ENCODE results near the gene EGFL7. TPM values are rescaled to one million over a fixed set of nuclear protein-coding genes. Genes with fewer than 3 reads are reported as not detected.

The EGFL7 gene
- total and polyA plus RNA-seq, 10 of the 15 experiments (the other 5 are each of a cell fraction or from before 2014, with no cell fraction given), result 0.06 to 0.46 (median 0.19) TPM; not detected in 5

DNA sequence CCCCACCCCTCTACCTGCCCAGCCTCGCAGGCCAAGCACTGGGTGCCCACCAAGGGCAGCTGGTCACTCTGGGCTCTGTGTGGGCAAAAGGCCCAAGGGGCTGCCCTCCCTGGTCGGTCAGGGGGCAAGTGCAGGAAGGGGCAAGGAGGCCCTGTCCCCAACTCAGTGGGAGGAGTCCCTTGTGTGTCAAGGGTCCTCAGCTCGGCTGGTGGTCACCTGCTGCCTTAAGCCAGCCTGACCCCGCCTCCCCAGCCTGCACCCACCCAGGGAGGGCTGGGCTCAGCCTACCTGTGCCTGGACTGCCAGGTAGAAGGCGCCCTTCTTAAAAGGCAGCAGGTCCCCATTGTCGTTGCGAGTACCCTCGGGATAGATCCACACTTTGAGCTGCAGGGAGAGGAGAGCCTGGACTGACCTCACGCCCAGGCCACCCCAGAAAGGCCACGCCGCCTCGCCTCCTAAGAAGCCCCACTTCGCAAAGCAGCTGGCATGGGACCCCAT lies 13.6 kb downstream of the EGFL7 start:
- H3K27ac ChIP-seq (ENCODE audit: control insufficient read depth, insufficient read depth), result no peak overlapping the region
- TF ChIP-seq YBX1 (IDR thresholded peaks at IDR 0.05), result no peak
- no peak for TF ChIP-seq POU2F2 (IDR thresholded peaks at IDR 0.05; ENCODE audit: borderline replicate concordance, low read depth, low read length)
- no peak for TF ChIP-seq BRCA1 (IDR thresholded peaks at IDR 0.05; ENCODE audit: low read depth, low read length)
- TF ChIP-seq, protein P1, sequence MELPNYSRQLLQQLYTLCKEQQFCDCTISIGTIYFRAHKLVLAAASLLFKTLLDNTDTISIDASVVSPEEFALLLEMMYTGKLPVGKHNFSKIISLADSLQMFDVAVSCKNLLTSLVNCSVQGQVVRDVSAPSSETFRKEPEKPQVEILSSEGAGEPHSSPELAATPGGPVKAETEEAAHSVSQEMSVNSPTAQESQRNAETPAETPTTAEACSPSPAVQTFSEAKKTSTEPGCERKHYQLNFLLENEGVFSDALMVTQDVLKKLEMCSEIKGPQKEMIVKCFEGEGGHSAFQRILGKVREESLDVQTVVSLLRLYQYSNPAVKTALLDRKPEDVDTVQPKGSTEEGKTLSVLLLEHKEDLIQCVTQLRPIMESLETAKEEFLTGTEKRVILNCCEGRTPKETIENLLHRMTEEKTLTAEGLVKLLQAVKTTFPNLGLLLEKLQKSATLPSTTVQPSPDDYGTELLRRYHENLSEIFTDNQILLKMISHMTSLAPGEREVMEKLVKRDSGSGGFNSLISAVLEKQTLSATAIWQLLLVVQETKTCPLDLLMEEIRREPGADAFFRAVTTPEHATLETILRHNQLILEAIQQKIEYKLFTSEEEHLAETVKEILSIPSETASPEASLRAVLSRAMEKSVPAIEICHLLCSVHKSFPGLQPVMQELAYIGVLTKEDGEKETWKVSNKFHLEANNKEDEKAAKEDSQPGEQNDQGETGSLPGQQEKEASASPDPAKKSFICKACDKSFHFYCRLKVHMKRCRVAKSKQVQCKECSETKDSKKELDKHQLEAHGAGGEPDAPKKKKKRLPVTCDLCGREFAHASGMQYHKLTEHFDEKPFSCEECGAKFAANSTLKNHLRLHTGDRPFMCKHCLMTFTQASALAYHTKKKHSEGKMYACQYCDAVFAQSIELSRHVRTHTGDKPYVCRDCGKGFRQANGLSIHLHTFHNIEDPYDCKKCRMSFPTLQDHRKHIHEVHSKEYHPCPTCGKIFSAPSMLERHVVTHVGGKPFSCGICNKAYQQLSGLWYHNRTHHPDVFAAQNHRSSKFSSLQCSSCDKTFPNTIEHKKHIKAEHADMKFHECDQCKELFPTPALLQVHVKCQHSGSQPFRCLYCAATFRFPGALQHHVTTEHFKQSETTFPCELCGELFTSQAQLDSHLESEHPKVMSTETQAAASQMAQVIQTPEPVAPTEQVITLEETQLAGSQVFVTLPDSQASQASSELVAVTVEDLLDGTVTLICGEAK (IDR thresholded peaks at IDR 0.05; ENCODE audit: borderline replicate concordance), result no peak
- no peak for TF ChIP-seq SIN3A (IDR thresholded peaks at IDR 0.05; ENCODE audit: low read depth, low read length)
- TF ChIP-seq KAT2A (conservative IDR thresholded peaks at IDR 0.05; ENCODE audit: control insufficient read depth, low read depth, low read length), result no peak
- no peak overlapping the region for H2AFZ ChIP-seq (ENCODE audit: control insufficient read depth, low read depth, low read length)
- H3K4me2 ChIP-seq (ENCODE audit: control insufficient read depth, insufficient read depth), result no peak overlapping the region
- H3K36me3 ChIP-seq (ENCODE audit: control insufficient read depth in 2 of 2, insufficient read depth in 2 of 2, low read length in 1 of 2), result no peaks in the 10 kb centered on the region; a peak in 1 of 4 replicates
- intact Hi-C loops (cut with micrococcal nuclease; ENCODE audit: unreplicated experiment), result no loop called here
- POLR2A ChIA-PET, result no interaction called here
- H3K9me3 ChIP-seq (replicated peaks; ENCODE audit: control insufficient read depth, insufficient read depth, low read length), result no peaks in the 10 kb centered on the region
- no peak overlapping the region for H3K9ac ChIP-seq (ENCODE audit: control insufficient read depth, insufficient read depth, low read length)
- SMC1A ChIA-PET (ENCODE audit: uncharacterized antibody, unreplicated experiment), result interaction anchor here (1.1 kb wide), 1 partner anchor 42 kb away, joined by 3 read pairs; no protein-coding TSS in a partner anchor
- H4K20me1 ChIP-seq (ENCODE audit: control insufficient read depth, insufficient read depth), result no peaks in the 10 kb centered on the region
- no peaks in the 10 kb centered on the region for H3K27me3 ChIP-seq (replicated peaks in 1 of 2; ENCODE audit: control insufficient read depth in 2 of 2, insufficient read depth in 2 of 2, low read length in 1 of 2)
- in situ Hi-C loops (cut with MboI), result no loop called here
- RAD21 ChIA-PET (ENCODE audit: unreplicated experiment), result interaction anchor here (0.9 kb wide), 1 partner anchor 189 kb away, joined by 4 read pairs; no protein-coding TSS in a partner anchor
- no peak for FAIRE-seq
- no peaks in the 10 kb centered on the region for H3K4me1 ChIP-seq (ENCODE audit: control insufficient read depth, insufficient read depth, low read length)
- no peak overlapping the region for H3K4me3 ChIP-seq
- no peaks in the 10 kb centered on the region for H3K79me2 ChIP-seq (ENCODE audit: control insufficient read depth, insufficient read depth, low read length)
- CTCF ChIA-PET, result no interaction called here
- WGBS (ENCODE audit: insufficient coverage, insufficient replicate concordance, low lambda C conversion rate, missing lambda C conversion rate), result 77% methylated on average over 13 of the region's 13 CpGs
- ATAC-seq, result no peak
- no TSS peak for BruUV-seq (replicated peaks)
- DNase-seq (ENCODE audit: low read depth, low spot score), result no peak

Data from GM12878 (cell line).